Suprapubic skin (tissue), 4 donors: Measurements from ENCODE around the gene STRN.

Experiments
- EP300 ChIP-seq: sonication (generic); formaldehyde crosslinking; IDR thresholded peaks from one replicate; pipeline ENCODE4 v1.6.1; 2017; ENCODE audit warnings: antibody characterized with exemption
- POLR2A ChIP-seq, 2 donors: fragments of 450-650 bp; IDR thresholded peaks; one replicate each; pipeline ENCODE4 v1.6.1; 2017; ENCODE audit warnings: antibody characterized with exemption in 2 of 2, mild to moderate bottlenecking in 2 of 2, moderate library complexity in 2 of 2
- POLR2AphosphoS5 ChIP-seq, 3 donors: sonication (generic); formaldehyde crosslinking; IDR thresholded peaks; one replicate each; pipeline ENCODE4 v1.6.1; 2017; ENCODE audit warnings: antibody characterized with exemption in 3 of 3
- TF ChIP-seq, protein P1 (sequence below), 2 donors: fragments of 200-600 bp in 1 of 2; fragments of 450-650 bp in 1 of 2; sonication (generic) in 1 of 2; IDR thresholded peaks; one replicate each; pipeline ENCODE4 v1.5.1; 2016 to 2019; ENCODE audit warnings: antibody characterized with exemption in 2 of 2, mild to moderate bottlenecking in 1 of 2, moderate library complexity in 1 of 2

GRCh38 chr2:36902385-36903120 lies 63.8 kb downstream of the STRN start:
- TF ChIP-seq POLR2A (IDR thresholded peaks at IDR 0.05): no peak
- TF ChIP-seq, protein P1, sequence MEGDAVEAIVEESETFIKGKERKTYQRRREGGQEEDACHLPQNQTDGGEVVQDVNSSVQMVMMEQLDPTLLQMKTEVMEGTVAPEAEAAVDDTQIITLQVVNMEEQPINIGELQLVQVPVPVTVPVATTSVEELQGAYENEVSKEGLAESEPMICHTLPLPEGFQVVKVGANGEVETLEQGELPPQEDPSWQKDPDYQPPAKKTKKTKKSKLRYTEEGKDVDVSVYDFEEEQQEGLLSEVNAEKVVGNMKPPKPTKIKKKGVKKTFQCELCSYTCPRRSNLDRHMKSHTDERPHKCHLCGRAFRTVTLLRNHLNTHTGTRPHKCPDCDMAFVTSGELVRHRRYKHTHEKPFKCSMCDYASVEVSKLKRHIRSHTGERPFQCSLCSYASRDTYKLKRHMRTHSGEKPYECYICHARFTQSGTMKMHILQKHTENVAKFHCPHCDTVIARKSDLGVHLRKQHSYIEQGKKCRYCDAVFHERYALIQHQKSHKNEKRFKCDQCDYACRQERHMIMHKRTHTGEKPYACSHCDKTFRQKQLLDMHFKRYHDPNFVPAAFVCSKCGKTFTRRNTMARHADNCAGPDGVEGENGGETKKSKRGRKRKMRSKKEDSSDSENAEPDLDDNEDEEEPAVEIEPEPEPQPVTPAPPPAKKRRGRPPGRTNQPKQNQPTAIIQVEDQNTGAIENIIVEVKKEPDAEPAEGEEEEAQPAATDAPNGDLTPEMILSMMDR (IDR thresholded peaks at IDR 0.05): no peak
- no peak for TF ChIP-seq POLR2AphosphoS5 (IDR thresholded peaks at IDR 0.05)
- no peak for TF ChIP-seq EP300
